Glomerular endothelial cell (primary cell): ENCODE data around the gene COG5. TPM values are rescaled to one million over a fixed set of nuclear protein-coding genes. Genes with fewer than 3 reads are reported as not detected.
A peak's percentile ranks its signal among the peaks of the same experiment; 100 is the strongest.
"Not testable (repeated sequence)": the region's sequence is repeated elsewhere in the genome, so short reads cannot be mapped to it uniquely, and the experiment has no call there.

ENCODE experiments used
- DNase-seq: peaks from one replicate; pipeline ENCODE4 v3.0.0-alpha.2; 2011; ENCODE audit warnings: low read depth, low spot score; ENCODE audit errors: extremely low read depth
- total RNA-seq: library from RNA; depleted of rRNA; stranded (reverse); fragments of >200 nt; gene quantifications from 2 replicates; pipeline ENCODE4 v1.2.3, GENCODE V29; 2015

COG5 gene
- total RNA-seq, 1 donor from 2014 or later = 45.3 TPM

- DNase-seq = peak; percentile 99
Observed at GRCh38 chr7:107168233-107169119, 395.2 kb downstream of the COG5 start, which contains the start of gene HBP1. Gene HBP1 (plus strand): TSS chr7:107169003. CDS start chr7:107179894, 10,891 bp downstream.

- peak; percentile 81 for DNase-seq
Observed at GRCh38 chr7:107167483-107168232, 396.1 kb downstream of the COG5 start.

GRCh38 chr7:107166736-107167426 lies 396.8 kb downstream of the COG5 start:
- DNase-seq = no peak

- no peak for DNase-seq
Observed at GRCh38 chr7:107165341-107165740, 398.4 kb downstream of the COG5 start.

GRCh38 chr7:107164092-107164491 lies 399.6 kb downstream of the COG5 start:
- no peak for DNase-seq

GRCh38 chr7:107162475-107162874 lies 401.2 kb downstream of the COG5 start:
- no peak for DNase-seq

- DNase-seq = no peak
Observed at GRCh38 chr7:107161415-107161814, 402.3 kb downstream of the COG5 start.

- no peak for DNase-seq
Observed at GRCh38 chr7:107160389-107160788, 403.3 kb downstream of the COG5 start.

GRCh38 chr7:107158028-107158427 lies 405.7 kb downstream of the COG5 start:
- DNase-seq = no peak

- no peak for DNase-seq
Observed at GRCh38 chr7:107157091-107157490, 406.6 kb downstream of the COG5 start.

GRCh38 chr7:107155726-107156125 lies 408.0 kb downstream of the COG5 start:
- DNase-seq = not testable (repeated sequence)

GRCh38 chr7:107154826-107155225 lies 408.9 kb downstream of the COG5 start:
- no peak for DNase-seq

GRCh38 chr7:107152011-107152410 lies 411.7 kb downstream of the COG5 start:
- no peak for DNase-seq

Other genes with a start within 250 kb of the COG5 start
- gene GPR22, start 93.9 kb downstream of the COG5 start, total RNA-seq = not detected in 2 replicates
- 6.0 and 7.5 TPM in 2 replicates for gene DUS4L, start 51 bp upstream of the COG5 start, total RNA-seq
- gene BCAP29, start 16.3 kb upstream of the COG5 start, total RNA-seq = 130 and 165 TPM in 2 replicates
- gene SLC26A4, start 96.9 kb upstream of the COG5 start, total RNA-seq = 0.47 and 0.73 TPM in 2 replicates
- gene CBLL1, start 180.2 kb upstream of the COG5 start, total RNA-seq = 14.6 and 22.3 TPM in 2 replicates
- not detected in 2 replicates for gene SLC26A3, start 239.3 kb upstream of the COG5 start, total RNA-seq